ENCODE data around the gene FDX2.

Gene FDX2

GRCh38 chr19:10346509-10346908 lies 30.7 kb upstream of the FDX2 start:
- ATAC-seq (ENCODE audit: low read depth) (0 out of 3 replicates have a peak, but pooled peaks have one; percentile 29), DNase-seq (ENCODE audit: low spot score) (no peak)
- Histone ChIP-seq H3K4me1 (ENCODE audit: insufficient read depth, poor library complexity, severe bottlenecking) (no peaks in the 10 kb centered on the region), H3K9me3 (ENCODE audit: severe bottlenecking) (no peaks in the 10 kb centered on the region), H3K36me3 (ENCODE audit: low read depth) (peaks cover 5% of the 10 kb centered on the region; the same call in 1 of the 2 replicates), H3K27ac (ENCODE audit: poor library complexity, severe bottlenecking) (no peak overlapping the region), H3K27me3 (ENCODE audit: insufficient read depth, poor library complexity, severe bottlenecking) (no peaks in the 10 kb centered on the region), H3K4me3 (ENCODE audit: severe bottlenecking) (no peak overlapping the region)
- TF ChIP-seq CTCF (IDR thresholded peaks at IDR 0.05; ENCODE audit: poor library complexity, severe bottlenecking) = no peak

DNA sequence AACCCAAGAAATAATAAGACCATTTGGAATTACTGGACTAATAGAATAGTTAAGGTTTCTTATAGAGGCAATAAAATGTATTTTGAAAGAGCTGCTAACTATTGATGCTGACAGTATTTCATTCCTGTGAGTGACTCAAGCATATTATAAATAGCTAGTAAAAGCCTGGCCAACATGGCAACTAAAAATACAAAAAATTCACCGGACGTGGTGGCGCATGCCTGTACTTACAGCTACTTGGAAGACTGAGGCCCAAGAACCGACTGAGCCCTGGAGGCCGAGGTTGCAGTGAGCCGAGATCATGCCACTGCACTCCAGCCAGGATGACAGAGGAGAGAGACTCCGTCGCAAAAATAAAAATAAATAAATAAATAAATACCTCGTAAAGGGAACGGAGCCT lies 29.0 kb upstream of the FDX2 start:
- DNase-seq (ENCODE audit: low spot score) = no peak
- Histone ChIP-seq H3K9me3 (ENCODE audit: severe bottlenecking) (no peaks in the 10 kb centered on the region), H3K4me3 (ENCODE audit: severe bottlenecking) (no peak overlapping the region), H3K27me3 (ENCODE audit: insufficient read depth, poor library complexity, severe bottlenecking) (no peaks in the 10 kb centered on the region), H3K36me3 (ENCODE audit: low read depth) (peaks cover 2% of the 10 kb centered on the region; the same call in 1 of the 2 replicates), H3K27ac (ENCODE audit: poor library complexity, severe bottlenecking) (no peak overlapping the region), H3K4me1 (ENCODE audit: insufficient read depth, poor library complexity, severe bottlenecking) (no peaks in the 10 kb centered on the region)
- no peak for TF ChIP-seq CTCF (IDR thresholded peaks at IDR 0.05; ENCODE audit: poor library complexity, severe bottlenecking)
- ATAC-seq (ENCODE audit: low read depth) = no peak

GRCh38 chr19:10343495-10343894 lies 27.7 kb upstream of the FDX2 start:
- no peaks in the 10 kb centered on the region for H3K4me1 ChIP-seq (ENCODE audit: insufficient read depth, poor library complexity, severe bottlenecking)
- no peak for ATAC-seq (ENCODE audit: low read depth)

DNA sequence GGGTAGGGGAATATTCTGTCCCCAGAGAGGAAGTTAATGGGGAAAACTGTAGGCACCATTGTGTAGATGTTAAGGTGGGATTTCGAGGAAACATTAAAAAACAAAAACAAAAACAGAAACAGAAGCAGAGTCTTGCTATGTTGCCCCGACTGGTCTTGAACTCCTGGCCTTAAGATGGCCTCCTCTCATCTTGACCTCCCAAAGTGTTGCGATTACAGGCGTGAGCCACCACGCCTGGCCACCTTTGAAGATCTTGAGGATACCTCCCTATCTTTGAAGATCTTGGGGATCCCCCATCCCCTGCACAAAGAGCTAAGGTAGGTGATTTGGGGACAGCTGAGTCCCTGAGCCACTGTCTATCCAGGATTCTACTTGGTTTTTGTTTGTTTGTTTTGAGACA lies 24.2 kb upstream of the FDX2 start:
- no peak for DNase-seq (ENCODE audit: low spot score)
- Histone ChIP-seq H3K4me3 (ENCODE audit: severe bottlenecking) (no peak overlapping the region), H3K27ac (ENCODE audit: poor library complexity, severe bottlenecking) (no peak overlapping the region), H3K4me1 (ENCODE audit: insufficient read depth, poor library complexity, severe bottlenecking) (no peaks in the 10 kb centered on the region), H3K27me3 (ENCODE audit: insufficient read depth, poor library complexity, severe bottlenecking) (no peaks in the 10 kb centered on the region), H3K9me3 (ENCODE audit: severe bottlenecking) (no peaks in the 10 kb centered on the region), H3K36me3 (ENCODE audit: low read depth) (no peaks in the 10 kb centered on the region)
- ATAC-seq (ENCODE audit: low read depth) = no peak
- no peak for TF ChIP-seq CTCF (IDR thresholded peaks at IDR 0.05; ENCODE audit: poor library complexity, severe bottlenecking)

More at GRCh38 chr19:10343495-10343894, 27.7 kb upstream of the FDX2 start:
- H3K9me3 ChIP-seq (ENCODE audit: severe bottlenecking) = no peaks in the 10 kb centered on the region
- TF ChIP-seq CTCF (IDR thresholded peaks at IDR 0.05; ENCODE audit: poor library complexity, severe bottlenecking) = no peak
- no peak for DNase-seq (ENCODE audit: low spot score)
- no peaks in the 10 kb centered on the region for H3K36me3 ChIP-seq (ENCODE audit: low read depth)
- no peaks in the 10 kb centered on the region for H3K27me3 ChIP-seq (ENCODE audit: insufficient read depth, poor library complexity, severe bottlenecking)
- H3K27ac ChIP-seq (ENCODE audit: poor library complexity, severe bottlenecking) = no peak overlapping the region
- no peak overlapping the region for H3K4me3 ChIP-seq (ENCODE audit: severe bottlenecking)

DNA sequence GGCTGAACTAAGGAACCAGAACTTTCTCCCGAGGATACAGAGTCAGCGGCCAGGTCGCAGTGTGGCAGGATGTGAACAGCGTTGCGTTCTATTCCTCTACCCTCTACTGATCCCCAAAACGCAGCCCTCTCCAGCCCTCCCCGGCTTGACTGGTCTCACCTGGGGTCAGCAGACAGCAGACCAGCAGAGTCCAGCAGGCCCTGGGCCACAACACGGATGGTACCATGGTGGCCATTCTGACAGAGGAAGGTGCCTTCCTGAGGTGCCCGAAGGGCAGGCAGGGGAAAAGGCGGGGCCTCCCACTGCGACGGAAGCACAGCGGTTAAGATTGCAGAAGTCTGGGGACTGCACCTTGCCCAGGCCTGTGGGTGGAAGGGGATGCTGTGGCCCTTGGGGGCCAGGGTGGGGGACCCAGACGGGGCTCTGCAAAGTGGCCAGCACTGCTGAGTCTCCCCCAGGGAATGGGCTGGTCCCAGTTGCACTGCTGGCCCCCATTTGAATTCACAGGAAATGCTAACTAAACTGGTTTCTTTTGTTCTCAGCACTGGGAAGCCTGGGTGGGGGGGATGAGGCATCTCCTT lies 23.7 kb upstream of the FDX2 start, which contains the start of gene ICAM3:
Gene ICAM3, minus strand, starts transcription at position 245 of the 581 bp plus-strand sequence. Its CDS starts 10 bp downstream, at position 235.
- ATAC-seq (ENCODE audit: low read depth) (no peak), DNase-seq (ENCODE audit: low spot score) (no peak)
- no peaks in the 10 kb centered on the region for H3K36me3 ChIP-seq (ENCODE audit: low read depth)
- no peaks in the 10 kb centered on the region for H3K27me3 ChIP-seq (ENCODE audit: insufficient read depth, poor library complexity, severe bottlenecking)
- no peaks in the 10 kb centered on the region for H3K9me3 ChIP-seq (ENCODE audit: severe bottlenecking)
- no peak within 1 kb of the TSS for H3K27ac ChIP-seq (ENCODE audit: poor library complexity, severe bottlenecking)
- no peak within 1 kb of the TSS for H3K4me3 ChIP-seq (ENCODE audit: severe bottlenecking)
- TF ChIP-seq CTCF (IDR thresholded peaks at IDR 0.05; ENCODE audit: poor library complexity, severe bottlenecking) = no peak
- no peaks in the 10 kb centered on the region for H3K4me1 ChIP-seq (ENCODE audit: insufficient read depth, poor library complexity, severe bottlenecking)
